ENCODE measurements around the gene NDUFA11. TPM values are rescaled to one million over a fixed set of nuclear protein-coding genes. Genes with fewer than 3 reads are reported as not detected.
A peak's percentile ranks its signal among the peaks of the same experiment; 100 is the strongest.

NDUFA11 gene
- polyA plus RNA-seq, 3 donors = 188 to 552 (median 396) TPM

DNA sequence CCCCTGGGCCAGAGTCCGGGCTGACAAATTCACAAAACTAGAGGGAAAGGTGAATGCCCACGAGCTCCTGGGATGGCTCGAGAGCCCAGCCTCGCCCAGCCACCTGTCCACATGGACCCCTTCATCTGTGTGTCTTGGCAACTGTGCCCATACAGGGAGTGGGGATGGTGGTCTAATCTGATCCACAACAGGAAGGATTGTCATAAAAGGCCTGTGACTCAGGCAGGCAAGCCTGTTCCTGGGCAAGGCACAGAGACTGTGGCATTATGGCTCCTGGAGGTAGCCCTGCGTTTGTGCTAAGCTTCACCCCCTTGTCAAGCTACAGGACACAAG, 30.4 kb upstream of the NDUFA11 start:
- H3K4me1 ChIP-seq (ENCODE audit: control insufficient read depth in 1 of 2, insufficient read depth in 2 of 2, low read length in 2 of 2) = no peaks in the 10 kb centered on the region
- peak overlapping the region in 2 of 7 donors; percentile 43 to 46 for H3K27ac Mint-ChIP-seq

DNA sequence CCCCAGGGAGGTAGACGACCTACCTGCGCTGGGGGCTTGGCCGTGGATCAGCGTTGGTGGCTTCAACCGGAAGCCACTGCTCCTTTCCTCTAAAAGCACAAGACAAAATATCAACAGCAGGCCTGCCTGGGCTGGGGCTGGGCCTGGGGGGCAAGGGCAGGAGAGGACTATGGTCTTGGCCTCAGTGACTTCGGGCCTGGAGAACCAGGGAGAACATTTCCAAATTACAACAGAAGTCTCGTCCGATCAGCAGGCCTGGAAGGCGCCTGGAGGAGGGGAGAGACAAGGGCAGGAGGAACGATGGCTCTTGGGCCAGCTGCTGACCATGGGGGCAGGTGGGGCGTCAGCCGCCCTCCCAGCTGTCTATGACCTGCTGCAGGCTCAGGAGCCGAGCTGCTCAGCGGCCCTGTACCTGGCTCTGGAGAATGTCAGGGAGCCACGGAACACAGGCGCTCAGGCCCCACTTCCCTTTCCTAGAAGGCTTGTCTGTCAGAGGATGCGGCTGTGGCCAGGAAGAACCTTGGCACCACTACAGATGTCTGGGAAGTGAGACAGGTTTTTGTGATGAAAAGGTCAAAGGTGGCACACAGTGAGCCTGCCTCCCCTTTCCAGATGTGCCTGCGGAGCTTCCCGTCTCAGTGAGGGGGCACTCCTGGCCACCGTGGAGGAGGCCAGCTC, 29.9 kb upstream of the NDUFA11 start:
- DNase-seq = no peak
- Histone ChIP-seq H3K9me3 (replicated peaks in 1 of 2; ENCODE audit: control insufficient read depth in 1 of 2, insufficient read depth in 1 of 2, low read length in 2 of 2) (no peaks in the 10 kb centered on the region), H3K79me2 (ENCODE audit: insufficient read depth, low read length) (no peaks in the 10 kb centered on the region), H4K20me1 (ENCODE audit: insufficient read depth, low read length) (peaks cover 30% of the 10 kb centered on the region), H3K27me3 (ENCODE audit: control insufficient read depth in 2 of 2, insufficient read depth in 2 of 2, low read length in 2 of 2) (no peaks in the 10 kb centered on the region), H3K4me3 (replicated peaks in 1 of 3; ENCODE audit: low read depth in 2 of 3, low read length in 3 of 3) (no peak overlapping the region), H3K4me2 (replicated peaks; ENCODE audit: extremely low read depth, low read length, poor library complexity, severe bottlenecking) (no peak overlapping the region), H3K36me3 (replicated peaks in 1 of 2; ENCODE audit: control insufficient read depth in 1 of 2, insufficient read depth in 2 of 2, low read length in 2 of 2) (peaks cover 83 to 99% of the 10 kb centered on the region in 2 donors), H3K4me1 (ENCODE audit: control insufficient read depth in 1 of 2, insufficient read depth in 2 of 2, low read length in 2 of 2) (no peaks in the 10 kb centered on the region), H2AFZ (ENCODE audit: insufficient read depth, low read depth, low read length, poor library complexity, severe bottlenecking) (no peak overlapping the region), H3K9ac (ENCODE audit: insufficient read depth, low read length, poor library complexity, severe bottlenecking) (no peak overlapping the region), H3K27ac (ENCODE audit: low read depth in 1 of 2, low read length in 2 of 2) (no peak overlapping the region)
- Mint-ChIP-seq H3K27ac (peak overlapping the region in 3 of 7 donors; percentile 32 to 70 (median 62)), H3K9me3 (no peaks in the 10 kb centered on the region), H3K4me1 (no peaks in the 10 kb centered on the region), H3K4me3 (no peak overlapping the region), H3K27me3 (ENCODE audit: low read depth in 3 of 3) (peaks cover 0 to 2% (median 0%) of the 10 kb centered on the region in 3 donors), H3K36me3 (peaks cover 76 to 95% of the 10 kb centered on the region in 2 donors)
- TF ChIP-seq, protein P1, sequence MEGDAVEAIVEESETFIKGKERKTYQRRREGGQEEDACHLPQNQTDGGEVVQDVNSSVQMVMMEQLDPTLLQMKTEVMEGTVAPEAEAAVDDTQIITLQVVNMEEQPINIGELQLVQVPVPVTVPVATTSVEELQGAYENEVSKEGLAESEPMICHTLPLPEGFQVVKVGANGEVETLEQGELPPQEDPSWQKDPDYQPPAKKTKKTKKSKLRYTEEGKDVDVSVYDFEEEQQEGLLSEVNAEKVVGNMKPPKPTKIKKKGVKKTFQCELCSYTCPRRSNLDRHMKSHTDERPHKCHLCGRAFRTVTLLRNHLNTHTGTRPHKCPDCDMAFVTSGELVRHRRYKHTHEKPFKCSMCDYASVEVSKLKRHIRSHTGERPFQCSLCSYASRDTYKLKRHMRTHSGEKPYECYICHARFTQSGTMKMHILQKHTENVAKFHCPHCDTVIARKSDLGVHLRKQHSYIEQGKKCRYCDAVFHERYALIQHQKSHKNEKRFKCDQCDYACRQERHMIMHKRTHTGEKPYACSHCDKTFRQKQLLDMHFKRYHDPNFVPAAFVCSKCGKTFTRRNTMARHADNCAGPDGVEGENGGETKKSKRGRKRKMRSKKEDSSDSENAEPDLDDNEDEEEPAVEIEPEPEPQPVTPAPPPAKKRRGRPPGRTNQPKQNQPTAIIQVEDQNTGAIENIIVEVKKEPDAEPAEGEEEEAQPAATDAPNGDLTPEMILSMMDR (IDR thresholded peaks at IDR 0.05) = no peak
- 93% methylated on average over 14 of the region's 20 CpGs for WGBS (ENCODE audit: insufficient coverage)
- intact Hi-C loops (cut with micrococcal nuclease) = no loop called here

More for the DNA sequence above, 30.4 kb upstream of the NDUFA11 start:
- Mint-ChIP-seq H3K9me3 (no peaks in the 10 kb centered on the region), H3K4me1 (no peaks in the 10 kb centered on the region), H3K27me3 (ENCODE audit: low read depth in 3 of 3) (peaks cover 0 to 2% (median 0%) of the 10 kb centered on the region in 3 donors), H3K36me3 (peaks cover 72 to 95% of the 10 kb centered on the region in 2 donors), H3K4me3 (no peak overlapping the region)
- no peaks in the 10 kb centered on the region for H3K79me2 ChIP-seq (ENCODE audit: insufficient read depth, low read length)
- no peak for DNase-seq
- TF ChIP-seq, protein P1 (IDR thresholded peaks at IDR 0.05) = no peak
- no peak overlapping the region for H3K4me2 ChIP-seq (replicated peaks; ENCODE audit: extremely low read depth, low read length, poor library complexity, severe bottlenecking)
- H4K20me1 ChIP-seq (ENCODE audit: insufficient read depth, low read length) = peaks cover 32% of the 10 kb centered on the region
- 94% methylated on average over 5 of the region's 5 CpGs for whole genome bisulfite sequencing (ENCODE audit: insufficient coverage)
- H3K36me3 ChIP-seq (replicated peaks in 1 of 2; ENCODE audit: control insufficient read depth in 1 of 2, insufficient read depth in 2 of 2, low read length in 2 of 2) = peaks cover 79 to 97% of the 10 kb centered on the region in 2 donors
- no peak overlapping the region for H3K27ac ChIP-seq (ENCODE audit: low read depth in 1 of 2, low read length in 2 of 2)
- no peak overlapping the region for H2AFZ ChIP-seq (ENCODE audit: insufficient read depth, low read depth, low read length, poor library complexity, severe bottlenecking)
- no peaks in the 10 kb centered on the region for H3K9me3 ChIP-seq (replicated peaks in 1 of 2; ENCODE audit: control insufficient read depth in 1 of 2, insufficient read depth in 1 of 2, low read length in 2 of 2)
- no peak overlapping the region for H3K4me3 ChIP-seq (replicated peaks in 1 of 3; ENCODE audit: low read depth in 2 of 3, low read length in 3 of 3)
- no peak overlapping the region for H3K9ac ChIP-seq (ENCODE audit: insufficient read depth, low read length, poor library complexity, severe bottlenecking)
- intact Hi-C loops (cut with micrococcal nuclease) = no loop called here
- no peaks in the 10 kb centered on the region for H3K27me3 ChIP-seq (ENCODE audit: control insufficient read depth in 2 of 2, insufficient read depth in 2 of 2, low read length in 2 of 2)
